Astrocyte of the cerebellum (primary cell): ENCODE measurements around the gene CEP20.

ENCODE experiments used
- DNase-seq: peaks from one replicate; pipeline ENCODE4 v3.0.0-alpha.2; 2011; ENCODE audit warnings: low read depth
- H3K4me3 ChIP-seq: 2 replicates; pipeline ENCODE4 v1.5.1; 2011; ENCODE audit warnings: mild to moderate bottlenecking, low read depth, low read length, moderate library complexity
- in situ Hi-C: cut with HindIII; loops from 2 replicates; pipeline ENCODE4 v1.10.0; 2017; ENCODE audit warnings: low sequenced_read_pairs
- TF ChIP-seq, protein P1 (sequence below): IDR thresholded peaks from 2 replicates; pipeline ENCODE4 v1.5.1; 2012; ENCODE audit warnings: low read length, low read depth, moderate library complexity, mild to moderate bottlenecking; ENCODE audit errors: missing control alignments

CEP20 gene

GRCh38 chr16:15907863-15908478, 19.6 kb upstream of the CEP20 start:
- in situ Hi-C loops, result no loop called here
- no peak for DNase-seq

GRCh38 chr16:15906439-15906838, 18.0 kb upstream of the CEP20 start:
- no peak overlapping the region for H3K4me3 ChIP-seq
- no peak for DNase-seq
- TF ChIP-seq, protein P1, sequence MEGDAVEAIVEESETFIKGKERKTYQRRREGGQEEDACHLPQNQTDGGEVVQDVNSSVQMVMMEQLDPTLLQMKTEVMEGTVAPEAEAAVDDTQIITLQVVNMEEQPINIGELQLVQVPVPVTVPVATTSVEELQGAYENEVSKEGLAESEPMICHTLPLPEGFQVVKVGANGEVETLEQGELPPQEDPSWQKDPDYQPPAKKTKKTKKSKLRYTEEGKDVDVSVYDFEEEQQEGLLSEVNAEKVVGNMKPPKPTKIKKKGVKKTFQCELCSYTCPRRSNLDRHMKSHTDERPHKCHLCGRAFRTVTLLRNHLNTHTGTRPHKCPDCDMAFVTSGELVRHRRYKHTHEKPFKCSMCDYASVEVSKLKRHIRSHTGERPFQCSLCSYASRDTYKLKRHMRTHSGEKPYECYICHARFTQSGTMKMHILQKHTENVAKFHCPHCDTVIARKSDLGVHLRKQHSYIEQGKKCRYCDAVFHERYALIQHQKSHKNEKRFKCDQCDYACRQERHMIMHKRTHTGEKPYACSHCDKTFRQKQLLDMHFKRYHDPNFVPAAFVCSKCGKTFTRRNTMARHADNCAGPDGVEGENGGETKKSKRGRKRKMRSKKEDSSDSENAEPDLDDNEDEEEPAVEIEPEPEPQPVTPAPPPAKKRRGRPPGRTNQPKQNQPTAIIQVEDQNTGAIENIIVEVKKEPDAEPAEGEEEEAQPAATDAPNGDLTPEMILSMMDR, result no peak
- in situ Hi-C loops, result no loop called here

More at GRCh38 chr16:15907863-15908478, 19.6 kb upstream of the CEP20 start:
- TF ChIP-seq, protein P1, result no peak
- H3K4me3 ChIP-seq, result no peak overlapping the region

DNA sequence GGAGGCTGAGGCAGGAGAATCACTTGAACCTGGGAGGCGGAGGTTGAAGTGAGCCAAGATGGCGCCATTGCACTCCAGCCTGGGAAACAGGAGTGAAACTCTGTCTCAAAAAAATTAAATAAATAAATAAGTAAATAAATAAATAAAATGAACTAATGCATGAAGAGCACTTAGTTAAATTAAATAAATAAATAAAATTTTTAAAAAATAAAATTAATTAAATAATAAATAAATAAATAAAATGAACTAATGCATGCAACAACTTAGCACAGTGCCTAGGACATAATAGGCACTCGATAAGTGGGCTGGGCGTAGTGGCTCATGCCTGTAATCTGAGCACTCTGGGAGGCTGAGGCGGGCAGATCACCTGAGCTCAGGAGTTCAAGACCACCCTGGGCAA, 15.6 kb upstream of the CEP20 start:
- TF ChIP-seq, protein P1, result no peak
- H3K4me3 ChIP-seq, result no peak overlapping the region
- DNase-seq, result no peak
- in situ Hi-C loops, result no loop called here

- DNase-seq, result no peak
- TF ChIP-seq, protein P1, result no peak
- in situ Hi-C loops, result no loop called here
- H3K4me3 ChIP-seq, result no peak overlapping the region
Measured at GRCh38 chr16:15900901-15901500, 12.6 kb upstream of the CEP20 start.

- no peak for DNase-seq
- in situ Hi-C loops, result no loop called here
- TF ChIP-seq, protein P1, result no peak
- H3K4me3 ChIP-seq, result no peak overlapping the region
Measured at GRCh38 chr16:15900357-15900756, 12.0 kb upstream of the CEP20 start.

- H3K4me3 ChIP-seq, result no peak overlapping the region
- in situ Hi-C loops, result loop anchor here (25.0 kb wide), 1 partner anchor 88 kb away; no protein-coding TSS in a partner anchor
- peak; percentile 96 for DNase-seq
- TF ChIP-seq, protein P1, result no peak
Measured at GRCh38 chr16:15899538-15900100, 11.2 kb upstream of the CEP20 start.
